HG03565 (cell line): ENCODE results near the gene RIPK4.
"Not testable (repeated sequence)": the region's sequence is repeated elsewhere in the genome, so short reads cannot be mapped to it uniquely, and the experiment has no call there.

Source experiments
- ATAC-seq: cut with Tn5 transposase; IDR thresholded peaks from one replicate; pipeline ENCODE4 v1.9.1; 2021; ENCODE audit warnings: mild to moderate bottlenecking, moderate library complexity; ENCODE audit not compliant: unreplicated experiment

Gene RIPK4

GRCh38 chr21:41741253-41742072 is 25.4 kb downstream of the RIPK4 start:
- no peak for ATAC-seq

- no peak for ATAC-seq
Observed at GRCh38 chr21:41740604-41741252, 26.1 kb downstream of the RIPK4 start.

GRCh38 chr21:41739936-41740335 is 26.9 kb downstream of the RIPK4 start:
- no peak for ATAC-seq

GRCh38 chr21:41739011-41739410 is 27.8 kb downstream of the RIPK4 start:
- ATAC-seq, result no peak

GRCh38 chr21:41737651-41738324 is 29.1 kb downstream of the RIPK4 start:
- ATAC-seq, result no peak

GRCh38 chr21:41736423-41736822 is 30.4 kb downstream of the RIPK4 start:
- ATAC-seq, result no peak

- no peak for ATAC-seq
Observed at GRCh38 chr21:41733951-41734689, 32.7 kb downstream of the RIPK4 start.

GRCh38 chr21:41731081-41731480 is 35.8 kb downstream of the RIPK4 start:
- no peak for ATAC-seq

GRCh38 chr21:41730367-41730765 is 36.5 kb downstream of the RIPK4 start:
- ATAC-seq, result no peak

GRCh38 chr21:41729701-41730366 is 37.0 kb downstream of the RIPK4 start:
- ATAC-seq, result no peak

- ATAC-seq, result no peak
Observed at GRCh38 chr21:41727784-41728763, 38.8 kb downstream of the RIPK4 start.

- ATAC-seq, result no peak
Observed at GRCh38 chr21:41726970-41727783, 39.7 kb downstream of the RIPK4 start.

GRCh38 chr21:41726630-41726969 is 40.3 kb downstream of the RIPK4 start:
- ATAC-seq, result no peak

GRCh38 chr21:41726058-41726558 is 40.7 kb downstream of the RIPK4 start:
- no peak for ATAC-seq

GRCh38 chr21:41725421-41726031 is 41.3 kb downstream of the RIPK4 start:
- no peak for ATAC-seq

- ATAC-seq, result not testable (repeated sequence)
Observed at GRCh38 chr21:41723835-41724234, 43.0 kb downstream of the RIPK4 start.

- no peak for ATAC-seq
Observed at GRCh38 chr21:41722052-41723018, 44.5 kb downstream of the RIPK4 start.
